Dermis microvascular lymphatic vessel endothelial cell (primary cell): Measurements from ENCODE around the gene SYT8. TPM values are rescaled to one million over a fixed set of nuclear protein-coding genes. Genes with fewer than 3 reads are reported as not detected.

ENCODE experiments used
- DNase-seq, 2 donors: peaks; one replicate each; pipeline versions ENCODE4 v3.0.0 to v3.0.0-alpha.2; 2010; ENCODE audit warnings: low read depth in 2 of 2
- total RNA-seq: library from RNA; depleted of rRNA; stranded (reverse); fragments of >200 nt; gene quantifications from 2 replicates; pipeline ENCODE4 v1.2.1, GENCODE V29; 2014

Gene SYT8
- total RNA-seq, 1 donor from 2014 or later: under 0.01 TPM

GRCh38 chr11:1832211-1832919 lies 2.4 kb upstream of the SYT8 start:
- DNase-seq: peak in 1 of 2 donors; percentile 25

DNA sequence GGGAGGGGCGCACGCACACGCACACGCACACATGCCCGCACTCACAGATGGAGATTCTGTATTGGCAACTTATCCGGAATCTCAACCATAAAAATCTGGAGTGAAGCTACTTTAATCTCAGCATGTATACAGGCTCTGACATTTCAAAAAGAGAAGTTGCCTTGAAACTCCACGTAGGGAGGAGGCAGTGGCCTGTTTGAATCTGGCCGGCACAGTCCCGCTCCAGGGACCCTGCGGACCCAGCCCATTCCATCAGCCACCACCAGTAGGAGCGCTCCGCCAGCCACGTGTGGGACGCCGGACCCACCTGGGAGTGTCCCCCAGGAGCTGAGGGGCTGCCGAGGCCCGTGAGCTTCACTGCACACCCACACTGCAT lies 1.9 kb upstream of the SYT8 start:
- DNase-seq: no peak

DNA sequence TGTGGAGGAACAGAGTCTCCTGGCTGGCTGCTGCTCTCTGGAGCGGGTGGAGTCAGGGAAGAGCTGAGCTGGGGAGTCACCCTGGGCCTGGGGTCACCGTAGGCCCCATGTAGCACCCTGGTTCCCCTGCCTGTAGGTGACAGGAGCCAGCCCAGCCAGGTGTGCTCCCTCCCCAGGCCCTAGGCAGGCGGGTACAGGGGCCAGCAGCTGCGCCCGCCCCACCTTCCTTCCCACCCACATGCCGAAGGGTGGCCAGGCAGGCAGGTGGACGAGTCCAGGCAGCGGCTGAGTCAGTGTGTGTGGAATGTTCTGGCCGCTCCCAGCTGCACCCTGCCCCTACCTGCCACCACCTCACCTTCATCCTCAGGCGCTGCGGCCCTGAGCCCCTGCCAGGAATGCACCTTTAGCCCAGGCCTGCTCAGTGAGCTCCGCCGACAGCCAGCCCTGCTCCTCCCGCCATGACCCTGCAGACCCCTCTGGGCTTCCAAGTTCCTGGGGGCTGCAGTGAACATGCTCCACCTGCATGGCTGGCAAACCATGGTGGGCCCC lies 654 bp upstream of the SYT8 start:
- DNase-seq: no peak

DNA sequence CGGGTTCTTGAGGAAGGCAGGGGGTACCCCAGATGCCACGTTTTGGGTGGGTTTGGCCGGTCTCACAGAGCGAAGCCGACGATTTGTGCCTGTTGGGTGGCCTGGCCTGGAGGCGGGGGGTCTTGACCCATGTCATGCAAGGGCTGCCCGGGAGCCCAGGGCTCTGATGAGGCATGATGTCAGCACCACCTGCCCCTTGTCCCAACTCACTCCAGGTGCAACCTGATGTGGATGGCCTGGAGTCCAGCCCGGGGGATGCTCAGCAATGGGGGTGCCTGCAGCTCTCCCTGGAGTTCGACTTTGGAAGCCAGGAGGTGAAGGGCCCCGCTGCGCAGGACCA lies 851 bp downstream of the SYT8 start:
- no peak for DNase-seq

GRCh38 chr11:1836011-1836945 lies 1.5 kb downstream of the SYT8 start:
- DNase-seq: no peak

GRCh38 chr11:1837171-1838076 lies 2.6 kb downstream of the SYT8 start:
- DNase-seq: peak in 1 of 2 donors; percentile 48

GRCh38 chr11:1838077-1838425 lies 3.3 kb downstream of the SYT8 start:
- DNase-seq: no peak

DNA sequence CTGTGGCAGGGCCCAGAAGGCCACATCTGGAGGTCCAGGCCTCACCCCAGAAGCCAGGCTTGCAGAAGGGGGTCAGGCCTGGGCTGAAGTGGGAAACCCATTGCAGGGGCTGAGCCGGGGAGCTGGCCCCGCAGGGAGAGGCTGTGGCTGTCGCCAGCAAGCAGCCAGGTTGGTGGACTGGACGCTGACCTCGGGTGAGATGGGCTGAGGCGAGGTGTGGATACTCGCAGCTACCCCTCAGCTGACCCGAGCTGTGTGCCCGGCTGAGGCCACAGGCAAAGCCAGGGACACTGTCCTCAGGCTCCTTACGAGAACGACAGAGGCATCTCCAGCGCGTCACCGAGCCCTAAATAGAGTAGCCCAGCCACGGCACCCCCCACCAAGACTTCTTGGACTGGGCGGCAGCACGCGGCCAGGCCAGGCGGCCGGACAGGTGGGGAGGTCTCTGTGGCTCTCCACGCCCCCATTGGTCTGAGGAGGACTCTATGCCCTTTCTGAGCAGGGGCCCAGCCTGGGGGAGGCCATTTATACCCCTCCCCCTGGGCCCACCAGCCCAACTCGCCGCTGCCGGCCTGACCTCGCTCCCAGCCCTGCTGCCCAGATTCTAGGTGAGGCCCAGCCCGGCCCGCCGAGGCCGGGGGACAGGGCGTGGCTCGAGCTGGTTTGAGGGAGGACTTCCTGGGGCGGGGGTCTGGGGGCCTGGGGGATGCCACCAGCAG lies 3.8 kb downstream of the SYT8 start, which contains the start of gene TNNI2:
TNNI2 (plus strand) TSS at position 556 of the 719 bp plus-strand sequence. CDS start 716 bp downstream, outside the sequence.
- DNase-seq: no peak

GRCh38 chr11:1839204-1839923 lies 4.6 kb downstream of the SYT8 start:
- DNase-seq: no peak

- DNase-seq: no peak
Observed at GRCh38 chr11:1839924-1840779, 5.4 kb downstream of the SYT8 start.

GRCh38 chr11:1840780-1841480 lies 6.1 kb downstream of the SYT8 start:
- DNase-seq: no peak

GRCh38 chr11:1841511-1842148 lies 6.8 kb downstream of the SYT8 start:
- no peak for DNase-seq

DNA sequence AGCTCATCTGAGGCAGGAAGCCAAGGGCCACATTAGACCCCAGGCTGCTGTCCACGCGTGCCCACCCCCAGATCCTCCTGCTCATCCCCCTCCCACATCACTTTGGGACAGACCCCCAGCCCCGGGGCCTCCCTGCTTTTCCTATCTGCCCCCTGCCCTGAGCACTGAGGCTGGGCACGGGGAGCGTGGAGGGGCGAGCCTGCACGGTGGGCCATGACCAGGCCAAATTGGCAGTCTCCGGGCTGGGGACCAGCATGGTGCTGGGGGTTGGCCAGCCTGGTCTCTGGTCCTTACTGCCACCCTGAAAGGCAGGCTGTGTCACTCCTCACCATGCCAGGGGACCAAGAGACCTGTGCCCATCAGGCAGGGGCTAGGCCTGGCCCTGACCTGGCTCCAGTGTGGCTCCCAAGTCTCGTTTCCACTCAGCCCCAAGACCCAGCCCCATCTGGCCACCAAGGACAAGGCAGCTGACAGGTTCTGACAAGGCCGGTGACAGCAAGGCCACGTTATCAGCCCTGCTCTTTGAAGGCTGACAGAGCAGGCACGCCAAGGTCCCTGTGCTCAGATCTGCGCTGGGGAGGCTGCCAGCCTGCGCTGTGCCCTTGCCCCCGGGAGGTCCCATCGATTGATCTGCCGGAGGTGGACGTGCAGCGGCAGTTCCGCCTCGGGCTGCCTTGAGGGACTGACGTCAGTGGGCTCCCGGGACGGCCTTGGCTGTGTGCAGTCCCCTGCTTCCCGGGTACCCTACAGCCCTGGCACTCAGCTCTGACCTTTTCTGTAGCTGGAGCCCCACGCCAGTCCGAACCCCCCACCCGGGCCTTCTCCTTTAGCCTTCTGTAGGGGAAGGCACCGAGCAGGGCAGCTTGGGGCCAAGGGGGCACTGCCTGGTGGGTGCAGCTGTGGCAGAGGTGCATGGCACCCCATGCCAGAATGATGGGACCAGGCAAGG lies 7.6 kb downstream of the SYT8 start:
- no peak for DNase-seq

- DNase-seq: no peak
Observed at GRCh38 chr11:1843098-1843473, 8.3 kb downstream of the SYT8 start.

DNA sequence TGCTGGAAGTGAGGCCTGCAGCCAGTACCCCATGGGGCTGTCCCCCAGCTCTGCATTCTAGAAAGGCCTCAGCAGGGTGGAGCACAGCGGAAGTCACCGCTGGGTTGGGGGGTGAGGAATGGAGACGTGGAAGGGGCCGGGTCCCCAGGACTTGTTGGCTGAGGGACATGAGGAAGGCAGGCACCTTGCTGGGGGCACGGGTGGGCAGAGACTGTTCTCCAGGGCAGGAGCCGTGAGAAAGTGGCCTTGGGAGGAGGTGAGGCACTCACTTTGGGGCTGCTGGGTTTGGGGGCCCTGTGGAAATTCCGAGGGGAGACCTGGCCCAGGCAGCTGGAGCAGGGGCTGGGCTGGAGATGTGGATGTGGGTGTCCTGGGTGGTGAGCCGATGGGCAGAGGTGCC lies 9.0 kb downstream of the SYT8 start:
- no peak for DNase-seq

DNA sequence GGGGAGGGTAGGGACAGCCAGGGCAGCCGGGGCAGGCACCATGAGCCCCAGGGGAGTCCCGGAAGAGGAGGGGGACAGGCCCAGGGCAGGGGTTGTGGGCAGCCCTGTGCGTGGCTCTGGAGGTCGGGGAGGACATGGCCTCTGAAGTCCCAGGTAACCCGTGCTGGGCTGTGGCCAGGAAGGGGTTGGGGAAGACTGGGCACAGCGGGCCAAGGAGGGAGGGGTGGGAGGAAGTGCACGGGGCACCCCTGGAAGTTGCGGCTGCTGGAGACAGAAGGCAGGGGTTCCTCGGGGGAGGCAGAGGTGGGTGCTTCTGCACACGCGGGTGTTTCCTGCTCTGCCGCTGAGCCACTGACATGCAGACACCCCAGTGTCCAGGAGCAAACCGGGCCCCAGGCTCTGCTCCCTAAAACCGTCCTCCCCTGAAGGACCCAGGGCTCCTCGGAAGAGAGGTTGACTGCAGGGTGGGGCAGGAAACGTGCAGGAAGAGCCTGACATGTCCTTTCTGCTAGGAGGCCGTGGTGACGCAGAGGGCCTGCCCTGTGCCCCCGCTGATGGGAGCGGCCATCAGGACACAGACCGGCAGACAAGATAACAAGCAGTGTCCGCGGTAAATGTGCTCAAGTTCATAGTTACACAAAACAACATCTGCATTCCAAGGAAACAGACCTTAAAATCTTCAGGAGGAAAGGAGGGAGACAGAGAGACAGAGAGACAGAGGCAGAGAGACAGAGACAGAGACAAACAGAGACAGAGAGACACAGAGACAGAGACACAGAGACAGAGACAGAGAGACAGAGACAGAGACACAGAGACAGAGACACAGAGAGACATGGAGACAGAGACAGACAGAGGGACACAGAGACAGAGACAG lies 9.7 kb downstream of the SYT8 start:
- peak; percentile 40 to 43 for DNase-seq
